ENCODE results near the gene FOXL2NB.
A peak's percentile ranks its signal among the peaks of the same experiment; 100 is the strongest.
"Not testable (repeated sequence)": the region's sequence is repeated elsewhere in the genome, so short reads cannot be mapped to it uniquely, and the experiment has no call there.

FOXL2NB gene

GRCh38 chr3:138921316-138922292 lies 25.4 kb upstream of the FOXL2NB start:
- DNase-seq (ENCODE audit: extremely low read depth, insufficient read length): no peak
- TF ChIP-seq, protein P1, sequence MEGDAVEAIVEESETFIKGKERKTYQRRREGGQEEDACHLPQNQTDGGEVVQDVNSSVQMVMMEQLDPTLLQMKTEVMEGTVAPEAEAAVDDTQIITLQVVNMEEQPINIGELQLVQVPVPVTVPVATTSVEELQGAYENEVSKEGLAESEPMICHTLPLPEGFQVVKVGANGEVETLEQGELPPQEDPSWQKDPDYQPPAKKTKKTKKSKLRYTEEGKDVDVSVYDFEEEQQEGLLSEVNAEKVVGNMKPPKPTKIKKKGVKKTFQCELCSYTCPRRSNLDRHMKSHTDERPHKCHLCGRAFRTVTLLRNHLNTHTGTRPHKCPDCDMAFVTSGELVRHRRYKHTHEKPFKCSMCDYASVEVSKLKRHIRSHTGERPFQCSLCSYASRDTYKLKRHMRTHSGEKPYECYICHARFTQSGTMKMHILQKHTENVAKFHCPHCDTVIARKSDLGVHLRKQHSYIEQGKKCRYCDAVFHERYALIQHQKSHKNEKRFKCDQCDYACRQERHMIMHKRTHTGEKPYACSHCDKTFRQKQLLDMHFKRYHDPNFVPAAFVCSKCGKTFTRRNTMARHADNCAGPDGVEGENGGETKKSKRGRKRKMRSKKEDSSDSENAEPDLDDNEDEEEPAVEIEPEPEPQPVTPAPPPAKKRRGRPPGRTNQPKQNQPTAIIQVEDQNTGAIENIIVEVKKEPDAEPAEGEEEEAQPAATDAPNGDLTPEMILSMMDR (IDR thresholded peaks at IDR 0.05; ENCODE audit: insufficient read depth, low read length, poor library complexity, severe bottlenecking): no peak
- Histone ChIP-seq H3K36me3 (ENCODE audit: control insufficient read depth, insufficient read depth, low read length) (no peaks in the 10 kb centered on the region), H3K4me3 (replicated peaks; ENCODE audit: low read depth, low read length) (no peak overlapping the region), H3K27me3 (replicated peaks; ENCODE audit: control insufficient read depth, insufficient read depth, low read length) (no peaks in the 10 kb centered on the region)

DNA sequence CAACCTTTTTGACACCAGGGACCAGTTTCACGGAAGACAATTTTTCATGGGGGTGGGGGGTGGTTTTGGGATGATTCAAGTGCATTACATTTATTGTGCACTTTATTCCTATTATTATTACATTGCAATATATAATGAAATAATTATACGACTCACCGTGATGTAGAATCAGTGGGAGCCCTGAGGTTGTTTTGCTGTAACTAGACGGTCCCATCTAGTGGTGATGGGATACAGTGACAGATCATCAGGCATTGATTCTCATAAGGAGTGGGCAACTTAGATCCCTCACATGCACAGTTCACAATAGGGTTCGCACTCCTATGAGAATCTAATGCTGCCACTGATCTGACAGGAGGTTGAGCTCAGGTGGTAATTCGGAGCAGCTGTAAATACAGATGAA lies 24.6 kb upstream of the FOXL2NB start:
- not testable (repeated sequence) for DNase-seq (ENCODE audit: extremely low read depth, insufficient read length); H3K36me3 ChIP-seq (ENCODE audit: control insufficient read depth, insufficient read depth, low read length)

DNA sequence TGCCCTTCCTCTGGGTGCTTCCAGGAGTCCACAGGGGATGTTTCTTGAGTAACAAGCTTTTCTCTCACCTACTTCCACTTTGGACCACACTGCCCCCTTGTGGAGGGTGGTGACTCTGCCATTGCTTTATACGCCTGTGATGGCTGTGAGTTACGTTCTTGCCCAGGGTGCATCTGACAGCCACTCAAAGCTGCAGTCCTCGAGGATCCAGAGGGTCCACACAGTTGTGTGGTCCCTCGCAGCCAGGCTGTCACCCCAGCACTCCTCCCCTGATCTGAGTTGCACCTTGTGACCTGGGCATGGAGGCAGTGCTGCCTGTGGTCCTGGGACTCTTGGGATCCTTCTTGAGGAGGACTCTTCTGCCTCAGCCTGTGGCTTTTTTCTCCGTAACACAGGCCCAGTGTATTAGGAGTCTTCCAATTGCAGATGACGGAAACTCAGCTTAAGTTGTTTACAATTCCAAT lies 23.5 kb upstream of the FOXL2NB start:
- Histone ChIP-seq H3K27me3 (replicated peaks; ENCODE audit: control insufficient read depth, insufficient read depth, low read length) (no peaks in the 10 kb centered on the region), H3K4me3 (replicated peaks; ENCODE audit: low read depth, low read length) (no peak overlapping the region), H3K36me3 (ENCODE audit: control insufficient read depth, insufficient read depth, low read length) (no peaks in the 10 kb centered on the region)
- TF ChIP-seq, protein P1 (IDR thresholded peaks at IDR 0.05; ENCODE audit: insufficient read depth, low read length, poor library complexity, severe bottlenecking): peak; percentile 79
- DNase-seq (ENCODE audit: extremely low read depth, insufficient read length): no peak

More for the DNA sequence above, 24.6 kb upstream of the FOXL2NB start:
- H3K27me3 ChIP-seq (replicated peaks; ENCODE audit: control insufficient read depth, insufficient read depth, low read length); H3K4me3 ChIP-seq (replicated peaks; ENCODE audit: low read depth, low read length): not testable (repeated sequence)

- no peak for DNase-seq (ENCODE audit: extremely low read depth, insufficient read length)
- H3K36me3 ChIP-seq (ENCODE audit: control insufficient read depth, insufficient read depth, low read length): no peaks in the 10 kb centered on the region
- H3K4me3 ChIP-seq (replicated peaks; ENCODE audit: low read depth, low read length): no peak overlapping the region
- H3K27me3 ChIP-seq (replicated peaks; ENCODE audit: control insufficient read depth, insufficient read depth, low read length): no peaks in the 10 kb centered on the region
- TF ChIP-seq, protein P1 (IDR thresholded peaks at IDR 0.05; ENCODE audit: insufficient read depth, low read length, poor library complexity, severe bottlenecking): no peak
Measured at GRCh38 chr3:138928727-138929372, 18.2 kb upstream of the FOXL2NB start.

GRCh38 chr3:138933068-138933668 lies 13.8 kb upstream of the FOXL2NB start:
- DNase-seq (ENCODE audit: extremely low read depth, insufficient read length): no peak
- TF ChIP-seq, protein P1 (IDR thresholded peaks at IDR 0.05; ENCODE audit: insufficient read depth, low read length, poor library complexity, severe bottlenecking): no peak
- Histone ChIP-seq H3K27me3 (replicated peaks; ENCODE audit: control insufficient read depth, insufficient read depth, low read length) (peaks cover 4% of the 10 kb centered on the region), H3K4me3 (replicated peaks; ENCODE audit: low read depth, low read length) (no peak overlapping the region), H3K36me3 (ENCODE audit: control insufficient read depth, insufficient read depth, low read length) (no peaks in the 10 kb centered on the region)
